Loucy (cell line): ENCODE data around the gene SPC24.
A peak's percentile ranks its signal among the peaks of the same experiment; 100 is the strongest.

Experiments used
- H2AFZ ChIP-seq: fragments of 200-600 bp; sonication (generic); 2 replicates; pipeline ENCODE4 v1.6.0; 2016; ENCODE audit warnings: antibody characterized with exemption, mild to moderate bottlenecking, low read length, moderate library complexity
- H3F3A ChIP-seq: fragments of 200-600 bp; 2 replicates; pipeline ENCODE4 v1.6.0; 2016; ENCODE audit warnings: antibody characterized with exemption, low read depth, mild to moderate bottlenecking
- H3K27me3 ChIP-seq: fragments of 200-600 bp; sonication (generic); 2 replicates; pipeline ENCODE4 v1.6.1; 2014; ENCODE audit warnings: low read length, mild to moderate bottlenecking; ENCODE audit not compliant: insufficient read depth, poor library complexity, severe bottlenecking
- H3K36me3 ChIP-seq: fragments of 200-600 bp; sonication (generic); 2 replicates; pipeline ENCODE4 v1.6.1; 2016; ENCODE audit warnings: low read length; ENCODE audit not compliant: insufficient read depth
- H3K4me1 ChIP-seq: fragments of 200-600 bp; sonication (generic); 2 replicates; pipeline ENCODE4 v1.5.1; 2014; ENCODE audit warnings: low read length, mild to moderate bottlenecking; ENCODE audit not compliant: insufficient read depth, poor library complexity, severe bottlenecking
- H3K4me2 ChIP-seq: fragments of 200-600 bp; sonication (generic); 2 replicates; pipeline ENCODE4 v1.6.0; 2014; ENCODE audit warnings: antibody characterized with exemption, low read length, low read depth, mild to moderate bottlenecking; ENCODE audit not compliant: poor library complexity, severe bottlenecking
- H3K4me3 ChIP-seq: fragments of 200-600 bp; sonication (generic); 2 replicates; pipeline ENCODE4 v1.5.1; 2014; ENCODE audit warnings: low read length, mild to moderate bottlenecking, mixed read lengths; ENCODE audit not compliant: poor library complexity, severe bottlenecking
- H3K79me2 ChIP-seq: fragments of 200-600 bp; sonication (generic); 2 replicates; pipeline ENCODE4 v1.6.1; 2014; ENCODE audit warnings: low read length; ENCODE audit not compliant: insufficient read depth
- H3K9ac ChIP-seq: fragments of 200-600 bp; sonication (generic); 2 replicates; pipeline ENCODE4 v1.6.0; 2014; ENCODE audit warnings: mild to moderate bottlenecking, low read depth, low read length, moderate library complexity; ENCODE audit not compliant: poor library complexity, severe bottlenecking
- H3K9me2 ChIP-seq: fragments of 200-600 bp; sonication (generic); replicated peaks from 2 replicates; pipeline ENCODE4 v1.6.1; 2016; ENCODE audit warnings: low read depth, low read length, mixed read lengths
- H3K9me3 ChIP-seq: fragments of 200-600 bp; sonication (generic); 2 replicates; pipeline ENCODE4 v1.6.1; 2014; ENCODE audit warnings: mild to moderate bottlenecking, antibody characterized with exemption, low read length, low read depth; ENCODE audit not compliant: insufficient read depth
- H4K20me1 ChIP-seq: fragments of 200-600 bp; sonication (generic); 2 replicates; pipeline ENCODE4 v1.6.0; 2014; ENCODE audit warnings: antibody characterized with exemption, low read length, mild to moderate bottlenecking; ENCODE audit not compliant: insufficient read depth, poor library complexity, severe bottlenecking
- EZH2phosphoT487 ChIP-seq: fragments of 200-600 bp; IDR thresholded peaks from 2 replicates; pipeline ENCODE4 v1.6.1; 2018; ENCODE audit warnings: antibody characterized with exemption, mild to moderate bottlenecking, moderate library complexity, borderline replicate concordance
- TF ChIP-seq, protein P1 (sequence below): fragments of 200-600 bp; sonication (generic); conservative IDR thresholded peaks from 2 replicates; pipeline ENCODE4 v1.5.1; 2014; ENCODE audit warnings: mild to moderate bottlenecking, antibody characterized with exemption, low read length

SPC24 gene

DNA sequence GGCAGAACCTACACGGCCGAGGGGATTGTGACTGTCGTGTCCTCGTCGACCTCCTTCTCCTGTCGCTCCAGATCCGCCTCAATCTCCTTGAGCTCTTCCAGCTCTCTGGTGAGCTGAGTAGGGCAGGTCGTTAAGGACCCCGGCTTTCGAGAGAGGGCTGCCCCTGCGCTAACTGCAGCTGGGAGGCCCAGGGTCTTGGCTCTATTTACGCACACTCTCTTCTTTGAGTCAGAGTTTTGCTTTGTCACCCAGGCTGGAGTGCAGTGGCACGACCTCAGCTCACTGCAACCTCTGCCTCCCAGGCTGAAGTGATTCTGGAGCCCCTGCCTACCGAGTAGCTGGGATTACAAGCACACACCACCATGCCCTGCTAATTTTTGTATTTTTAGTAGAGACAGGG is 7.6 kb downstream of the SPC24 start:
- Histone ChIP-seq H3K79me2 (peaks cover 29% of the 10 kb centered on the region), H3K9me2 (no peaks in the 10 kb centered on the region), H3K36me3 (peaks cover 20% of the 10 kb centered on the region; the same call in 1 of the 2 replicates), H3K9ac (no peak overlapping the region), H3K4me3 (no peak overlapping the region), H3K27me3 (no peaks in the 10 kb centered on the region), H3K4me2 (no peak overlapping the region), H3K9me3 (no peaks in the 10 kb centered on the region), H3F3A (no peaks in the 10 kb centered on the region), H4K20me1 (no peaks in the 10 kb centered on the region), H3K4me1 (peaks cover 17% of the 10 kb centered on the region), H2AFZ (no peak overlapping the region)
- TF ChIP-seq EZH2phosphoT487, result no peak
- TF ChIP-seq, protein P1, sequence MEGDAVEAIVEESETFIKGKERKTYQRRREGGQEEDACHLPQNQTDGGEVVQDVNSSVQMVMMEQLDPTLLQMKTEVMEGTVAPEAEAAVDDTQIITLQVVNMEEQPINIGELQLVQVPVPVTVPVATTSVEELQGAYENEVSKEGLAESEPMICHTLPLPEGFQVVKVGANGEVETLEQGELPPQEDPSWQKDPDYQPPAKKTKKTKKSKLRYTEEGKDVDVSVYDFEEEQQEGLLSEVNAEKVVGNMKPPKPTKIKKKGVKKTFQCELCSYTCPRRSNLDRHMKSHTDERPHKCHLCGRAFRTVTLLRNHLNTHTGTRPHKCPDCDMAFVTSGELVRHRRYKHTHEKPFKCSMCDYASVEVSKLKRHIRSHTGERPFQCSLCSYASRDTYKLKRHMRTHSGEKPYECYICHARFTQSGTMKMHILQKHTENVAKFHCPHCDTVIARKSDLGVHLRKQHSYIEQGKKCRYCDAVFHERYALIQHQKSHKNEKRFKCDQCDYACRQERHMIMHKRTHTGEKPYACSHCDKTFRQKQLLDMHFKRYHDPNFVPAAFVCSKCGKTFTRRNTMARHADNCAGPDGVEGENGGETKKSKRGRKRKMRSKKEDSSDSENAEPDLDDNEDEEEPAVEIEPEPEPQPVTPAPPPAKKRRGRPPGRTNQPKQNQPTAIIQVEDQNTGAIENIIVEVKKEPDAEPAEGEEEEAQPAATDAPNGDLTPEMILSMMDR, result no peak

DNA sequence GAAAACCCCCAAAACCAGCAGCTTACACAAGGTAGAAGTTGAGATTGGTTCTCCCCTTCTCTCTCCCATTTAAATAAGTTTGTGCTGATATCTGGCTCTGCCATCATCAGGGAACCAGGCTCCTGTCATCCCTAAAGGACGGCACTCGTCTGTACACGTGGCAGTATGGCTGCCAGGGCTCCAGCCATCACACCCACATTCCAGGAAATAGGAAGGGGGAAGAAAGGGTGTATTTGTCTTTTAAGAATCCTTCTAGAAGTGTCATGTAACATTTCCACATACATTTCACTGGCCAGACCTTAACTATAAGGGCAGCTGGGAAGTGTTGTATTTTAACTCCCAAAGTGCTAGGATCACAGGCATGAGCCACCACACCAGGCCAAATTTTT is 10.1 kb downstream of the SPC24 start:
- Histone ChIP-seq H3K36me3 (peaks cover 20% of the 10 kb centered on the region; the same call in 1 of the 2 replicates), H4K20me1 (no peaks in the 10 kb centered on the region), H3K9me2 (no peaks in the 10 kb centered on the region), H3K4me2 (no peak overlapping the region), H3F3A (no peaks in the 10 kb centered on the region), H3K4me3 (no peak overlapping the region), H3K27me3 (no peaks in the 10 kb centered on the region), H3K79me2 (peaks cover 8% of the 10 kb centered on the region; the same call in 1 of the 2 replicates), H3K9ac (no peak overlapping the region), H2AFZ (no peak overlapping the region), H3K4me1 (peaks cover 11% of the 10 kb centered on the region), H3K9me3 (no peaks in the 10 kb centered on the region)
- TF ChIP-seq, protein P1, result no peak
- no peak for TF ChIP-seq EZH2phosphoT487

DNA sequence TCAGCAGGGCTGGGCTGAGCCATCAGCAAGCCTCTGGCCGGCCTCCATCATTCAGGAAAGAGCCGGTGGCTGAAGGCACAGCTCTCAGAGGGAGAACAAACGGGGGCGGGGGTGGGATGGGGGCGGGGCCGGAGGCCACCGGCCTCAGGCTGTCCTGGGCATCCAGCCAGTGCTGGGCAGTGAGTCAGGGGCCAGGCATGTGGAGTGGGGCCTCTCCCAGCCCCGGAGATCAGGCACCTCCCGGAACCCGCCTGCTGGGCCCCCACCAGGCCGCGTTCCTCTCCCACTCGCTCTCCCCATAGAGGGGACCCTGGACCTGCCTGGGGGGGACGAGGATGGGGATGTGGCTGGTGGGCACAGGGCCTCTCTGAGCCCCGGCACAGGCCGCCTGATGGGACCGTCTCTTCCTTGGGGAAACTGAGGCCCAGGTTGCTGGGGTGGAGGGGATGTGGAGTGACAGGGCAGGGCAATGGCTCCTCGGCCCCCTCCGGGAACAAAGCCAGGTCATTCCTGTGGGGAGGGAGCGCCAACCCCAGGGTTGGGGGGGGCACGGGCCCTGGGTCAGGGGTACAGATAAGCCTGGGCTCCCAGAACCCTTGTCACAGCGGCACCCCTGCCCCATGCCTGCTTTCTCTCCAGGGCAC is 12.9 kb downstream of the SPC24 start:
- TF ChIP-seq, protein P1, result no peak
- no peak for TF ChIP-seq EZH2phosphoT487
- Histone ChIP-seq H3K9ac (peak overlapping the region; percentile 26), H4K20me1 (no peaks in the 10 kb centered on the region), H3K36me3 (peaks cover 18% of the 10 kb centered on the region; the same call in 1 of the 2 replicates), H3F3A (no peaks in the 10 kb centered on the region), H2AFZ (no peak overlapping the region), H3K9me3 (no peaks in the 10 kb centered on the region), H3K4me1 (peaks cover 11% of the 10 kb centered on the region), H3K9me2 (no peaks in the 10 kb centered on the region), H3K79me2 (no peaks in the 10 kb centered on the region), H3K27me3 (no peaks in the 10 kb centered on the region), H3K4me2 (peak overlapping the region; percentile 23), H3K4me3 (peak overlapping the region; percentile 22)
